Ishikawa (cell line): Measurements from ENCODE around the gene ATF7IP2.

Experiments used
- EGR1 ChIP-seq: IDR thresholded peaks from 2 replicates; pipeline ENCODE4 v1.6.1; 2012
- YY1 ChIP-seq: IDR thresholded peaks from 2 replicates; pipeline ENCODE4 v1.6.1; 2012; ENCODE audit warnings: low read depth
- TF ChIP-seq, protein P1 (sequence below): IDR thresholded peaks from 2 replicates; pipeline ENCODE4 v1.6.1; 2012; ENCODE audit warnings: low read depth, mild to moderate bottlenecking

DNA sequence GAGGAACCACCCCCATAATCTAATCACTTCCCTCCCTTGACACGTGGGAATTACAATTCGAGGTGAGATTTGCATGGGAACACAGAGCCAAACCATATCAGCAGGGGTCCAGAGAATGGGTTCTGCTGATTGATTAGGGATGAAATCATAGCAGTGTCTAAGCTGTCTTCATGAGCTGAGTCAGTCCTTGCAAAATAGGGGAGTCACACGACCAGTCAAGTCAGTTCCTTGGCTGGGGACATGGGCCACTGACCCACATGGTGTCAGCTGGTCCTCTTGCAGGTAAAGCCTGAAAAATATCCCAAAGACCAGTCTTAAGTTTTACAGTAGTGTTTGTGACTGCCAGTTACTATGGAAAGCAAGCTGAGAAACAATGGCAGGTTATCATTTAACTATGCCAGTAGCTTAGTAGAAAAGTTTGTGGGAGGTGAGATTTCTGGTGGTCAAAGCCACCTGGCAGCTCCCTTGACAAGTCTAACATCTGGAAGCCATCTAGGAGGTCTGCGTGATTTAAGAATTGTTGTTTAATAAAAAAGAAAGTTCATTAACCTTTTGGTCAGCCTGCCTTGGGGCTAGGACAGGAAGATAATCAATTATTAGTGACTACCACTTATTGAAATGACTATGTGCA is 15.7 kb upstream of the ATF7IP2 start:
- no peak for TF ChIP-seq EGR1
- TF ChIP-seq, protein P1, sequence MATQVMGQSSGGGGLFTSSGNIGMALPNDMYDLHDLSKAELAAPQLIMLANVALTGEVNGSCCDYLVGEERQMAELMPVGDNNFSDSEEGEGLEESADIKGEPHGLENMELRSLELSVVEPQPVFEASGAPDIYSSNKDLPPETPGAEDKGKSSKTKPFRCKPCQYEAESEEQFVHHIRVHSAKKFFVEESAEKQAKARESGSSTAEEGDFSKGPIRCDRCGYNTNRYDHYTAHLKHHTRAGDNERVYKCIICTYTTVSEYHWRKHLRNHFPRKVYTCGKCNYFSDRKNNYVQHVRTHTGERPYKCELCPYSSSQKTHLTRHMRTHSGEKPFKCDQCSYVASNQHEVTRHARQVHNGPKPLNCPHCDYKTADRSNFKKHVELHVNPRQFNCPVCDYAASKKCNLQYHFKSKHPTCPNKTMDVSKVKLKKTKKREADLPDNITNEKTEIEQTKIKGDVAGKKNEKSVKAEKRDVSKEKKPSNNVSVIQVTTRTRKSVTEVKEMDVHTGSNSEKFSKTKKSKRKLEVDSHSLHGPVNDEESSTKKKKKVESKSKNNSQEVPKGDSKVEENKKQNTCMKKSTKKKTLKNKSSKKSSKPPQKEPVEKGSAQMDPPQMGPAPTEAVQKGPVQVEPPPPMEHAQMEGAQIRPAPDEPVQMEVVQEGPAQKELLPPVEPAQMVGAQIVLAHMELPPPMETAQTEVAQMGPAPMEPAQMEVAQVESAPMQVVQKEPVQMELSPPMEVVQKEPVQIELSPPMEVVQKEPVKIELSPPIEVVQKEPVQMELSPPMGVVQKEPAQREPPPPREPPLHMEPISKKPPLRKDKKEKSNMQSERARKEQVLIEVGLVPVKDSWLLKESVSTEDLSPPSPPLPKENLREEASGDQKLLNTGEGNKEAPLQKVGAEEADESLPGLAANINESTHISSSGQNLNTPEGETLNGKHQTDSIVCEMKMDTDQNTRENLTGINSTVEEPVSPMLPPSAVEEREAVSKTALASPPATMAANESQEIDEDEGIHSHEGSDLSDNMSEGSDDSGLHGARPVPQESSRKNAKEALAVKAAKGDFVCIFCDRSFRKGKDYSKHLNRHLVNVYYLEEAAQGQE = no peak
- TF ChIP-seq YY1 = no peak
